Stimulated activated CD4-positive, alpha-beta T cell treated with anti-CD3 and anti-CD28 coated beads, Interleukin-12 subunit alpha, Interleukin-12 subunit beta, amount 100 ng/mL, for 4 hours (primary cell): ENCODE data around the gene NPC2.
A peak's percentile ranks its signal among the peaks of the same experiment; 100 is the strongest.
"Not testable (repeated sequence)": the region's sequence is repeated elsewhere in the genome, so short reads cannot be mapped to it uniquely, and the experiment has no call there.

Experiments
- DNase-seq: peaks from one replicate; pipeline ENCODE4 v3.0.0-alpha.2; 2020

The NPC2 gene

GRCh38 chr14:74464785-74465184 is 28.3 kb downstream of the NPC2 start:
- no peak for DNase-seq

DNA sequence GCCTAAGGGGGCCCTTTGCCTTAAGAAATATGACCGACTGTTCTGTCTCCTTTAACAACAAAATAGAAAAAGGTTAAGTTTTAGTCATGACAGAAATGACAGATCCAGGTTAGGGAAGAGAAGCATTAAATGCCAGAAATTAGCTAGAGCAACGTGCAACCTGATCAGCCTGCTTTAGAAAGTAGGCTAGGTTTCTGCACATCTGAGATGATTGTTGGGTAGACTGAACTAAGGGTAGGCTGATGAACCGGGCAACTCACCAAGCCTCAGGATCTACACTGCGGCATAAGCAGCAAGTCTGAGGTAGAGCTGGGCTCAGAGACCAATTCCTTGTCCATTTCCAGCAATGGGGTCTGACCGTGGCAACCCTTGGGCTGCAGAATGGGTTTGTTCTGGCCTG is 29.4 kb downstream of the NPC2 start:
- no peak for DNase-seq

DNA sequence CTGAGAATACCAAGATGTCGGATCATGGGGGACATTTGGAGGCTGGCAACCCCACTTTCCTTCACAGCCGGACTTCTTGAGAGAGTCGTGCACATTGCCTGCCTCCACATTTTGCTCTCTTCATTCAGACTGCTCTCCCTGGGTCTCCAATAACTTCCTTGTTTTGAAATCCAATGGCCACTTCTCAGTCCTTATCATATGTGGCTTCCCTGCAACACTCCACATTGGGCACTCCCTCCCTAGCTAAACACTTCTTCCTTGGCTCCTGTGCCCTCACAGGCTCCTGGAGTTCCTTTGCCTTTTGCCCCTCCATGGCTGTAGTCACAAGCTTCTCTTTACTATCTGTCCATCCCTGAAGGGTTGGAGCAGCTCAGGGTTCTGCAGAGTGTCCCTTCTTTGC is 30.1 kb downstream of the NPC2 start:
- no peak for DNase-seq

- DNase-seq, result no peak
These were observed 33.1 kb downstream of the NPC2 start for GRCh38 chr14:74459976-74460375.

DNA sequence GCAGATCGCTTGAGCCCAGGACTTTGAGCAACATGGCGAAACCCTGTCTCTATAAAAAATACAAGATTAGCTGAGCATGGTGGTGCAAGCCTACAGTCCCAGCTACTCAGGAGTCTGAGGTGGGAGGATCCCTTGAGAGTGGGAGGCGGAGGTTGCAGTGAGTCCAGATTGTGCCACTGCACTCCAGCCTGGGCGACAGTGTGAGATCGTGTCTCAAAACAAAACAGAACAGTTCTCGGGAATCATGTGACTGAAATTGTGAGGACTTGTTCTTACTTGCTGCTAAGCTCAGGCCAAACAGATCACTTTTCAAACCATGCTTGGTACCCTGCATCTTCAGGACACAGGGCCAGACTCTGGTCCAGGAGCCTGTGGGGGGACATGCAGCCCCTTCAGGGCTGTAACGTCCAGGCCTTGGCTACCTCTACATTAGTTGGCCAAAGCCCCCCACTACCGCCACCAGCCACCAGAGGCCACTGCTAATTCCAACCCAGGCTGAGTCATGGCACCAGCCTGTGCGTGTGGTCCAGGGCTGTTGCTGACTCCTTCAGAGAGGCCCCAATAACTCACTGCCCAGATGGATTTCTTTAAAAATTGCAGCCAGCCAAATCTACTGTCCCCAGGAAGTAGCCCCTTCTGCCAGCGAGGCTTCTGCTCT is 33.7 kb downstream of the NPC2 start:
- DNase-seq, result peak; percentile 17

DNA sequence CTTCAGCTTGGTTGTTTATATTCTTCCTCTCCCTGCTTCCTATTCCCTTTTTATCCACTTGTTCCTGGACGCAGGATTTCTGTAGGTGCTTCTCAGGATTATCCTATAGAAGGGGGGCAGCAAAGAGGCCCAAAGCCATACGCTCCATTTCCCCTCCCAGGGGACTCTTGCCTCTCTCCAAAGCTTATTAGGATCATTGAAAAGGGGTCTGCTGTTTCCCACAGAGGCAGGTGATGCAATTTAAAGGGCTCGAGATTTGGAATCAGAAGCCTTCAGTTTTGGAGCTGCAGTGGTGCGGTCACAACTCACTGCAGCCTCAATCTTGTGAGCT is 35.6 kb downstream of the NPC2 start:
- no peak for DNase-seq

GRCh38 chr14:74456684-74457564 is 36.2 kb downstream of the NPC2 start:
- no peak for DNase-seq

GRCh38 chr14:74454397-74454796 is 38.7 kb downstream of the NPC2 start:
- DNase-seq, result not testable (repeated sequence)

- DNase-seq, result no peak
These were observed 48.2 kb downstream of the NPC2 start for GRCh38 chr14:74444866-74445265.

GRCh38 chr14:74442757-74443156 is 50.3 kb downstream of the NPC2 start:
- DNase-seq, result no peak

GRCh38 chr14:74441113-74441512 is 52.0 kb downstream of the NPC2 start:
- DNase-seq, result no peak

DNA sequence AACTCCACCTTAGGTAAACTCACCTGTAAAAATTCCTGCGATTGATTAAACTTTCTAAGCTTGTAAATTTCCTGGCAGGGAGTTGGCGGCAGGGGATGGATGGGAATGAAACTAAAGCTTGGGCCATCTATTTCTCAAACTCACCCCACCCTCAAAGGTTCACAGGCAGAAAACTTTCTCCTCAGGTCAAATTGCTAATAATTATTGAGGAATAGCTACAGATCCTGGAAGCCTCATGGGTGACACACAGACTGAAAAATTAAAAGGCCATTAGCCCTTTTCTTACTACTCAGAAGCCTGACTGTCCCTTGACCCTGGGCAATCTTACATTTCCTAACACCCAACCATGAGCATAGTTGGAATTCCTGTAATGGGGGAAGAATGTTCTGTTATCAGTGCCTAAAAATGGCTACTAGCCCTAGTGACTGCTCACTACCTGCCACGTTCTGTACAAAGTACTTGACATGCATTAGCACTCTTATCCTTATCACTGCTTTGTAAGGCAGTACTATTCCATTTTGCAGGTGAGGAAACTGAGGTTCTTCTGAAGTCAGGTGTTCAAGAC is 54.7 kb downstream of the NPC2 start:
- DNase-seq, result no peak

GRCh38 chr14:74437496-74438053 is 55.5 kb downstream of the NPC2 start:
- DNase-seq, result no peak

- no peak for DNase-seq
These were observed 58.8 kb downstream of the NPC2 start for GRCh38 chr14:74434294-74434693.

- no peak for DNase-seq
These were observed 63.1 kb downstream of the NPC2 start for GRCh38 chr14:74429991-74430390.
